Fibroblast of skin of right quadriceps (primary cell): ENCODE data around the gene SCO1.
A peak's percentile ranks its signal among the peaks of the same experiment; 100 is the strongest.
"Not testable (repeated sequence)": the region's sequence is repeated elsewhere in the genome, so short reads cannot be mapped to it uniquely, and the experiment has no call there.

ENCODE experiments used
- DNase-seq: peaks from one replicate; pipeline ENCODE4 v3.0.0-alpha.2; 2013

SCO1 gene

DNA sequence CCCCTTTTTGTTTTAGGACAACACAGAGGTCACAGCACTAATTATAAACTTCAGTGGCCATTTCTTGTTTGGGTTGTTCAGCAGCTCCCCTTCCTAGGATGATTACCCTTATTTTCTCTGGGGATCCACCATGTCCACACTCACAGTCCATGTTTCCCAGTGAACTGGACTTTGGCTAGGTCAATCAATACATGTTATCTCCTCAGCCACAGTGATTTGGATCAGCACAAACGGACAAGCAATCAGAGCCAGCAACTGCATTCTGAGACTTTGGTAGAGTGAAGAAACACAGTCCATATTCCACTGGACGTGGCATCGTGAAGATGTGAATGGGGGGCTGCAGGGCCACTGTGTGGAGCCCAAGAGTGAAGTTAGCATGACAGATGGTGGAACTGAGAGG, 27.9 kb upstream of the SCO1 start:
- no peak for DNase-seq

DNA sequence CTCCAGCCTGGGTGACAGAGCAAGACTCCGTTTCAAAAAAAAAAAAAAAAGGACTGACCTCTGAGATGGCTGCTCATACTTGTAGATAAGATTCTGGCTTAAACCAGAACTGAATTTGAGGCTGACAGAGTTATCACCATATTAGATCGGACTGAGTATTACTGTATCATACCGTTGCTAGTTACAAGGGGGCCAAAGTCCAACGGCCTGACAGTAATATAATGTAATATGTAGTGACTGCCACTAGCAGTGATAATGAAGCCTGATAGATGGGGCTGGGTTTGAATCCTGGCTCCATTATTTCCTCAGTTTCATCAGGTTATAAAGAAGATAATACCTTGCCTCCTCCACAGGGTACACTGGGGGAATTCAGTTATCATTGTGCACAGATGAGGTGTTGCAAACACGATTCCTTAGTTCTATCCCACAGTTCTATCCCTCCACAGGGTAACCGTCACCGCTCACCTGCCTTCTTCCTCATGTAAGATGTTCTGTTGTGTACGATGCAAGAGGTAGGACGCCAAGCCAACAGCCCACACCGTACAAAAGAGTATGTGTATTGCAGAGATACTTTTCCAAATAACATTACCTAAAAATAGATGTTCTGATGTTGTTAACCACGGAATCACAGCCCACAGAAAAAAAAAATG, 27.3 kb upstream of the SCO1 start:
- DNase-seq, result no peak

DNA sequence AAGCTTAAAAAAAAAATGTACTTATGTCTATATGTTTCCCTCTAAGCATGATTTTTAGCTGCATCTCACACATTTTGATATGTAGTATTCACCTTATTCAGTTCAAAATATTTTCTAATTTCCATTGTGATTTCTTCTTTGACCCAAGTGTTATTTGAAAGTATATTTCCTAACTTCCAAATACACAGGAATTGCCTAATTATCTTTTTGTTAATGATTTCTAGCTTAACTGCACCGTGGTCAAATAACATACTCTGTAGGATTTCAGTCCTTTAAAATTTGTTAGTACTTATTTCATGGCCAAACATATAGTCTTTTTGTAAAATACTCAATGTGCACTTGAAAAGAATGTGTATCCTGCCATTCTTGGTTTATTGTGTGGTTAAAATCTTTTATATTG, 21.2 kb upstream of the SCO1 start:
- no peak for DNase-seq

DNA sequence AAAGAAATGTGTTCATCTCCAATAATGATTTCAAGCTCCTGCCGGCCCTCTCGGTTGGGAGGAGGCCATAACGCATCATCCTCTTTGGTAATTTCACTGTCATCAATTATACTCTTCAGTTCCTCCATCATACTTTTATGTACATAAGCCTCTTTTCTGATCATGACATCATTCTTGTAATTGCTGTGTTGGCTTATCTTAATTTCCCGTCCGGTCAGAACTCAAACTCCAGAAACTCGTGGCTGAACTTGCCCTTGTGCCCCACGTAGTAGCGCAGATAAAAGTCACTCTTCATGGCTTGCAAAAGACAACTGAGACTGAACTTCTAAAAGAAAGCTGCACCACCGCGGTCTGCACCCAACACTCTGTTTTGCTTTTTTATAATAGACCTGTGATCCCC, 18.9 kb upstream of the SCO1 start:
- DNase-seq, result no peak

DNA sequence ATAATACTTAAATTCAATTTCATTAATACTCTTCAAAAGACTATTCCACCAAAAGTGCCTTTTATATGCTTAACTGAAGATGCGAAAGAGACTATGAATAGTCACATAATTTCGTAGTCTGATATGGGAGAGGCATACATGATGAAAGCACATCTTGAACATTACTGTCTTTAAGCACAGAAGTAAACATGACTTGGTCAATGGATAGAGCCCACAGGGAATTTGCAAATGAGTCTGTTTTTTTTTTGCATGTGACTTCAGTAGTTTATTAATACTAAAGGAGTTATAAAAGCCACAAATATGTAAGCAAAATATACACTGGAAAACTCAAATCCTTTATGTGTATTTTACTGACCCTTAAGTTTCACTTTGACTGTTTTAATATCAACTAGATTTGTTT, 16.0 kb upstream of the SCO1 start:
- no peak for DNase-seq

DNA sequence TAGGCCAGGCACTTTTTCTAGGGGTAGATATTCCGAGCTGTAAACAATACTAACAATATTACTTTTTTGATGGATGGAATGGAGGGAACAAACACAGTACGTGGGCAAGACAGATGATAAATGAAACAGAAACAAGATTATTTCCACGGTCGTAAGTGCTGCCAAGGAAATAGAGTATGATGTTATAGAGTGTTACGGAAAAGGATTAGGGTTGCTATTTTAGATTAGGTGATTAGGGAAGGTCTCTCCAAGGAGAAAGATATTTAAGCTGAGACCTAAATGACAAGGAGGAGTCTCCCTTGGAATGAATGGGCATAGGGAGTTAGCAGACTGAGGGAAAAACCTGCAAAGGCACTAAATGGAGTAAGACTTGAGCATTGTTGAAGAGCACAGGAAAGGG, 8.4 kb upstream of the SCO1 start:
- DNase-seq, result no peak

DNA sequence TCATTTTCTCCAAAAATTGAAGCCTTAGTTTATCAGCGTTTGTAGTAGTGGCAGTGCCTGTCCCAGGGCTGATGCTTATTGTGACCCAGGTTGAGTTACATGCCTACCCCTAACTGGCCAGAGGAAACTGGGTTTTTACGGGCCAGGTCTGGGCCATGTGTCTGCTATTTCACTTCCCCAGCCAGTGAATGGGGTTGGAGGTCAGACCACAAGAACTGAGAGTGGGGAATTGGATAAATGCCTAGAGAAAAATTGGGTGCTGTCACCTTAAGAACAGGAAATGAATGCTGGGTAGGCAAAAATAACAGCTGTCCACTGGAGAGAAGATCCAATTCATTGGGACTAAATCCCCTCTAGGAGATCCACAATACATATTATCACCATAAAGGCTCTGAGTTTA, 5.2 kb upstream of the SCO1 start:
- no peak for DNase-seq

DNA sequence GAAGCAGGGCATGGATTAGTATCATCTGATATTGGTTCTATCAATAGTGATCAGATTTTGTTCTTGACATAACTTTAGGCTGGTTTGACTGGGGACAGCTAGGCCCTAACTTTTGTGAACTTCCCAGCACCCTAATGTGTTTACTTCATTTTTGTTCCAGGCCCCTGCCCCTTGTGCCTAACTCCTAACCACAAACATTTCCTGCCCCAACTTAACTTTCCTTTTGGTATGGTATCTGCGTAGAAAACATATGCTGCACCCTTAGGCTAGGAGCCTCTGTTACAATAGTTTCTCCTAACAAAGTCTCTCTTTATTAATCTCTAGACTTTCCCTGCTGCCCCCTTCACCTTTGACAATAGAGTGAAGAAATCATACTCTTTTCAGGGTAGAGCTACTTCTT, 2.5 kb upstream of the SCO1 start:
- peak; percentile 35 for DNase-seq

DNA sequence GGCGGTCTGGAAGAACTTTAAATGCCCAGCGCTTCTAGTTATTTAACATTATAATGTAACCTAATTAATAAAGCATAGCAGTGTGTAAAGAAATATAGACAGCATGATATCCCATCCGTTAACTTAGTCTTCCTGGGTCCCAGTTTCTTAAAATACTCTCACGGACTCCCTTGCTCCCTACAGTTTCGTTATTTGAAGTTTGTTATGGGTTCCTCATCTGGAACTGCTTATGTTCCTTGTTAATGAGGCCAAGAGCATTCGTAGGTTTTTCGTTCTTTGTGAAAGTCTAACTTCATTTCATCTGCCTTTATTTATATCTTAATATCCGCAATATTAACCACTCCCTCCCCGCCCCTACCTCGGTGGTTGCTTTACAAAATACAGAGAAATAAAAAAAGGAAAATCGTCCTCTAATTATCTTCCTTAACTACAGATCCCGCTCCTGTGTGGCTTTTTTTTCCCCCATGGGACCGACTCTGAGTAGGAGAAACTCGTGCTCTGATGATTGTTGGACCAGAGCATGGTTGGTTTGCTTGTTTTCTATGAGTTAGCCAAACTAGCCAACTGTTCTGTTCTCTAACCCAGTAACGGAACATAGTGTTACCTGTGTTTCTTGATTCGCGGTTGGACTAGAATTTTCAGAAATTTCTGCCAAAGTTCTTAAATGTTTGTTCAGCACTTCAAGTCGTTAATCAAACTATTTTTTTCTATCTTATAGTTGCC, 924 bp upstream of the SCO1 start:
- DNase-seq, result peak; percentile 32

DNA sequence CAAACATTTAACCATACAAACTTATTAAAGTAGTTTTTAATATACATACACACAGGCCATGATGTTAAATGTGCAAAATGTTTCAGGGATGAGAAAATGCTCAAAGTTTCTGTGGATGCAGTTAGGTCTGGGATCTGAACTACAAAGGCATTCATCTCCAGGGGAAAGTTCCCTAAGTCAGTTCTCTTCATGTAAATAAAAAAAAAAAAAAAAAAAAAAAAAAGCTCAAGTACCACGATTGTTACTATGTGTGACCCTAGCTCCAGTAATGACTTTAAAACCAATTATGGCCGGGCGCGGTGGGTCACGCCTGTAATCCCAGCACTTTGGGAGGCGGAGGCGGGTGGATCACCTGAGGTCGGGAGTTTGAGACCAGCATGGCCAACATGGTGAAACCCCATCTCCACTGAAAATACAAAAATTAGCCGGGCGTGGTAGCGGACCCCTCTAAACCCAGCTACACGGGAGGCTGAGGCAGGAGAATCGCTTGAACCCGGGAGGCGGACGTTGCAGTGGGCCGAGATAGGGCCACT, 1.4 kb downstream of the SCO1 start:
- not testable (repeated sequence) for DNase-seq

DNA sequence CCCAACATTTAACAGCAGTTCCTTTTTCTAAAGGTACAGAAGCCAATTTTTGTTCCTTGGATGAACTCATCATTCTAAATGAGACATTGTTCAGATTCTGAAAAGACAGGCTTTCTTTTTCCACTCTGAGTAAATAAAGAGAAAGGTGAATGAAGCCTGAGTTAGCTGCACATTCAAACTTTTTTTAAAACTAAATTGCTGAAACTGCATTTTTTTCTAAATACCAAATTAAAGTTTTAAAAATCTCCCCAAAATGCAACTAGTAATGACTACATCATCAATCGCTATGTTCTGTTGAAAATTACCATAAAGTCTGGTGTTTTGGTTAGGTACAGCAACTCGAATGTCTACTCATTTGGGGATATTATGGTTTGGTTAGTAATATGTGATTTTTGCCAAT, 9.8 kb downstream of the SCO1 start:
- DNase-seq, result no peak

DNA sequence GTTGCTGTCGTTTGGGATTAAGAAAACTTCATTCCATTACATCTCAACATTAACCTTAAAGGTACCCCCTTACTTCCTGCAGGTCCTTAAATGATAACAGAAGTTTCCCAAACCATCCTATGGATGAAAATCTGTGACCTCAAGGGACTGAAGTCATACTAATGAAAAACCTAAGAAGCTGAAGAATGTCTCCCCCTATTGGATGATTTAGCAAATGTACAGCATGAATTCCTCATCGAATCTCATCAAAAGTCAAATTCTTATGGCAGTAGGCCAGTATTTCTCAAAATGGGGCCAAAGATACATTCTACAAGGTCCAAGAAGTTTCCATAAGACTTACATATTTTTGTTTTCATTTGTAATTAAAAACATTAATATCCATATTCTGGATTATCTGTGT, 13.5 kb downstream of the SCO1 start:
- DNase-seq, result peak; percentile 45

DNA sequence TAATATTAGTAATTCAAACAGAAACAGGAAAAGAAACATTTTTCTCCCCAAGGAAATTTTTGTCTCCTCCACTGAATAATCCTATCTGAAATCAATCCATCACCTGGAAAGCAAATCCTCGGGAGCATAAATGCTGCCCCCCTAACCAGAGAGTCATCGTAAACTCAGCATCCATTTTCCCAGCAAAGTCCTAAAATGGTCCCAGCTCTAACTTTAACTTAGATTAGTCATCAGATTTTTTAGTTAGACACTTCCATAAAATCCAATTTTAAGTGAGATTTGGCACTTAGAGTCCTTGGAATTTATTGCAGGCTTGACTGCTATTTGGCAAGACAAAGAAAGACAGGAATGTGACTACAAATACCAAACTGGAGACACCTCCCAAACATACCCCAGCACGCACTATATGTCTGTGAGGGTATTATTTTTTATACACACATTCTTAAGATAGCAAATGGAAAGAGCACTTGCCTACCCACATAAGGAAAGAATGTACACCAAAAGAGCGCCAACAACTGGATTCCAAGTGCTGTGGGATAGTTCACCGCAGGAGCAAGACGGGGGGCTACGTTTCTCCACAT, 15.4 kb downstream of the SCO1 start:
- peak; percentile 94 for DNase-seq

DNA sequence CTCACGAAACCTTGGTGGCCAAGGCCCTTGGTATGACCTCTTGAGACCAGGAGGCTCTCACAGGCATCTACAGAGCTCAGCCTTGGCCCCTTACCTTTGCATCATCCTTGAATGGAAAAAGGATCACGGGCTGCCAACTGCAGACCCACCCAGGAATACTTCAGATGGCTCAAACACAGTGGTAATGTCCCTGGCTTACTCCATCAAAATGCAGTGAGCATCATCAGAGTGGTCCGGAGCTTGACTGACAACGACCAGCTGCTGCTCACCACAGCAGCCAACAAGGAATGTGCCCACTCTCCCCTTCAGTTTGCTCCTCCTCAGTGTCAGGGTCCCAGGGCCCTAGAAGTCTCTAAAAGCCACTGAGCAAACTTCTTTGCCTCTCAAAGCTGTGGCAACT, 22.6 kb downstream of the SCO1 start:
- DNase-seq, result no peak

DNA sequence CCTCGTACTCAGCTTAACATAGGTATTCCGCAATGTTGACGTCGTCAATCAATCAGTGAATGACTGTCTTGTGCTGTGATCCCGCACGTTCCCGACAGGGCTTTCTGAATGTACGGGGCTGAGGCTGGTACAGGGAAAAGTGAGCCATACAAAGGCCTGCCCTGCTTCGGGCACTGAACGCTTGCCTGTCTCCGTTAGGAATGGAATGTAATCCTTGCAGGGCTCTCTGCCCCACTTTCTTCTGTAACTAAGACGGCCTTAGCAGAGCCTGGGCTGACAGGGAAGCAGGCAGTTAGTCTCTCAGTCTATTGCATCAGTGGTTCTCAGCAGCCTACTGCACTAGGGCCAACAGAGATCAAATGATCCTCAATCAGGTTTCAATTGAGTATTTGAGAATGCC, 24.0 kb downstream of the SCO1 start:
- no peak for DNase-seq

DNA sequence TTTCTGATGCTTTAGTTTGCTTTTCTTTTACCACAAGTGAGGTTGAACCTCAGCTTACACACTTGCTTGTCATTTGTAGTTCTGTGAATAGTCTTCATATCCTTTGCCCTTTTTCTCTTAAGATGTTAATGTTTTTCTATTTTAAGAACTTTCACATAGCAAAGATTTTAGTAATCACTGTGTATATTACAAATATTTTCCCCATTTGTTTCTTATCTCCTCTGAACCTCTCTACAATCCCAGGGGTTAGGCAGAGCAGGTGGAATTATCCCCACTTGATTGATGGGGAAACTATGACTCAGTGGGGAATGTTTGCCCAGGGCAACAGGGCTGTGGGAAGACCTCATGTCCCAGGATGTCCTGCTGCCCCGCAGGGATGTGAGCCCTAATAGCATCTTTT, 28.6 kb downstream of the SCO1 start:
- DNase-seq, result peak; percentile 61

DNA sequence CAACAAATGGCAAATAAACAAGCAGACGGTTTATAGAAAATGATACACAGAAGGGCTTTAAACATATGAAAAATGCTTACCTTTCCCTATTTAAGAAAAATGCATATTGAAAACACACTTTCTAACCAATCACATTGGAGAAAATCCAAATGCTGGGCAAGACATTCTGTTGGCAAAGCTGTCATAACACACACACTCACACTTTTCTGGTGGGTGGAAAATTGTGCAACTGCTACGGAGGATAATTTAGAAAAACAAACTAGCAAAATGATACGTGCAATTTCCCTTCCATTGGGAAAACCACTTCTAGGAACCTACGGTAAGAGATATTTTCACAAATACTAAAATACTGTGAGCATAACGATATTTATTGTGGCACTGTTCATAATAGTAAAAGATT, 30.4 kb downstream of the SCO1 start:
- no peak for DNase-seq

DNA sequence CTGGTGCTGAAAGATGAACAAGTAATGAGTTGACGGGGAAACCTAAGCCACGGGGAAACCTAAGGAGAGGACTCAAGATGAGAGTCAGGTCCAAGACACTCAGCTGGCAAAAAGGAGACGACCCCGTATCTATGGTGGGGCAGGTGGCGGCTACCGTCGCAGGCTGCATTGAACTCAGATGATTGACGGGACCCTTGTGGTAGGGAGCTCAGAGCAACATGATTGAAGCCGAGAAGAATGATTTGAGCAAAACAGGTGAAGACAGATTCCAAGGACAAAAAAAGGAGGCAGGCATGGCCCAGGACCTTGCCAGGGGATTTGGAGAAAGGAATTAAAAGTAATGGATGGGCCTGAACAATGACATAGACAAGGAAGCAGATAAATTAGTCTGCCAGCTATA, 32.8 kb downstream of the SCO1 start:
- DNase-seq, result no peak

DNA sequence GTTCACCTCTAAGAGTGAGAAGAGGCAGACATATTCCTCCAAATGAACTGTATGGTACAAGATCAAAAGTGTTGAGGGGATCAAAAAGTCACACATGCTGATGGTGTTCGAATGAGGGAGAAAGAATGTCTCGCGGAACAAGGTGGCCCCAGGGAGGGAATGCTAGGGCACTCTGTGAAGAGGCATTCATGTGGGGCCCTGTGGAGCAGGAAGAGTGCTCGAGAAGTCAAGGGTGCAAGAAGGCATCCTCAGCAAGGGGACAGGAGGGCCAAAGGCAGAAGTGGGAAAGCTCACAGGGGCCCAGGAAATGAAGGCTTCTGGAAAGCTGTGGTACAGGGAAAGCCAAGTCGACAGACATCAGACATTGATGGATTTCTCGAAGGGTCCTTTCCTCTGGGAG, 34.1 kb downstream of the SCO1 start:
- DNase-seq, result no peak

DNA sequence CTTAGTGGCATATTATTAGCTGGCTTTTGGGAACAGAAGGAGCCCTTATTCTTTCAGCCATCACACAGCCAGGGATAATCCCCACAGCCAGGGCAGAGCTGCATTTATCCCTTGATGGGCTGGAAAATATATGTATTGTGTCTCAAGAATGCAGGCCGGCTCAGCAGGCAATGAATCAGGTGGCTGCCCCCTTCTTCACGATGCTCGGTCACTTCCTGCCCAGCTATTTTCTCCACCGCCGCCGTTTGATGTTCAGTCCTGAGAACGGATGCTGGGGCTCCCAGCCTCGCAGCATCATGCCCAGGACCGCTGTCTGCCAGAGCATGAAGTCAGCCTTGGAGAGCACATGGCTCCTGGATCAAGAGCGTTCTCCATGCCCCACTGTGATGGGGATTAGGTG, 35.9 kb downstream of the SCO1 start:
- no peak for DNase-seq

DNA sequence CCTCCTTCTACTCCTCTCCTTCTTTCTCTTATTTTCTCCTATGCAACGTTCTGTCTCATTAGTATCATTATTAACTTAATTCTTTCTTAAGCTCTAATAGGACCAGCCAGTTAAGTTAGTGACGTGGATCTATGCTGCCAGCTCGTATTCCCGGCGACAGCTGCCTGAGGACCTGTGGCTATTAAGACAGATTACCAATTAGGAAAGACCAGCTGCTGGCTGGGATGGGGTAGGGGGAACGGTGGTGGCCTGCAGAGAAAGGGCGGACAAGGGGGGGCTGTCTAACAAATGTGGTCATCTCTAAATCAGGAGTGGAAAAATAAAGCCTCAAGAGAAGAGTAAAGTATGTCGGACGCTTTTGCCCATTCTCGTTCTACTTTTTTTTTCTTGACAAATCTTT, 39.5 kb downstream of the SCO1 start:
- no peak for DNase-seq

DNA sequence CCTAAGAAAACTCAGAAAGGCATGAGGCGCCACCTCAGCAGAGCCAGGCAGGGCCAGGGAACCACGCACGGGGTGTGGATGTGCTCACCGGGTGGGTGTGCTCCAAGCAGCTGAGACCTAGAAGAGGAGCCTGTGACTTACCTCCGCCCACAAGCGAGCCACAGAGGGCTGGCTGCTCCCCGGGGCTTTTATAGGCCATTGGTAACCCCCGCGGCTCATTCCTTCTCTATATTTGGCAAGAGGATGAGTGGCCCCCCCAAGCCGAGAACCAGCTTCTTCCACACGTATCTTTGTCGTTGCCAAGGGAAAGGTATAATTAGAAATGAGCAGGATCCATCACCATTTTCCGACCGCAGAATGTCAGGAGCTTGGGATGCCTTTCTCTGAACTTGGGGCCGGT, 40.2 kb downstream of the SCO1 start, which contains the start of gene MYH3:
Gene MYH3 (minus strand): TSS at position 162 of the 400 bp plus-strand sequence. CDS start 2,245 bp downstream, outside the sequence.
- DNase-seq, result no peak

DNA sequence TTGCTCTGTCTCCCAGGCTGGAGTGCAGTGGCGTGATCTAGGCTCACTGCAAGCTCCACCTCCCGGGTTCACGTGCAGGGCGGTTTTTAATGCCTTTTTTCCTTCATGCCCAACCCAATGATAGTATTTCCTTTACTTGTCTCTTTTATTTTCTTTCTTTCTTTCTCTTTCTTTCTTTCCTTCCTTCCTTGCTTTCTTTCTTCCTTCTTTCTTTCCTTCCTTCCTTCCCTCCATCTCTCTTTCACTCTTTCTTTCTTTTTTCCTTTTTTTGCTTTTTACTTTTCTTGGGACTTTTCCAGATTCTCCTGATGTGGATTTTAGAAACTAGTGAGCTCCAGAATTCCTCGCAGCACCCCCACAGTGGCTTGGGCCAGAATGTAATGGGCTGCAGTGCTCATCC, 43.3 kb downstream of the SCO1 start:
- DNase-seq, result no peak

DNA sequence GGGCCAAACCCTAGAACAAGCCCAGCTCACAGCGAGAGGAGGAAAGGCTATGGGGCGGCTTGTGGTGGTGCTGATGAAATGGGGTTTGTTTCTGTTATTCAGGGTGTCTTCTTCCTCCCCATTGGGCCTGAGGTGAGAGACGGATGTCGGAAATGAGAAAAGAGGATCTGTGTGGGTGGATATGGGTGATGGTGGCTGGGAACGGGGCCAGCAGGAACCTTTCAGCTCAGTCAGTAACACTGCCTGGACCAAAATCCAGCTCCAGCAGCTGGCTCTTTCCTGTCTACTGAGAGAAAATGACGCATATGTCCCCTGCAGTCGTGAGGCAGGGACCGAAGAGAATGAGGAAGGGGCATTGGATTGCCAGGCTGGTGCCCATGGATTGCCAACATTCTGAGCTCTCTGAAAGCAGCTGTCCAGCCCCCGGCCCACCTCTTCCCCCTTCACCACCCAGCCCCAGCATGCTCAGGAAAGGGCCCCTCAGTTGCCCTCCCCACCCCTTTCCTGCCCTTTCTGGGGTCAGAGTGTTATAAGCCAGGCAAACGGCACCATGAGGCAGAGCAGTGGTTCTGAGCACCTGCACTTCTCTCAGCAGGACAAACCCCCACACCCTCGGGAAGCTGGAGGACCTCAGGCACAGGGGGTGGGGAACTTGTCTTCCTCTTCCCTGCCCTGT, 44.2 kb downstream of the SCO1 start:
- DNase-seq, result no peak
